T-cell (primary cell): ENCODE results near the gene LUC7L. TPM values are rescaled to one million over a fixed set of nuclear protein-coding genes. Genes with fewer than 3 reads are reported as not detected.

ENCODE experiments used
- ATAC-seq, 4 experiments: fragments of 200-7000 bp in 3 of 4; fragments of 150-1000 bp in 1 of 4; cut with Tn5 transposase; replicated peaks in 1 of 4; 1 replicate in 3 of 4; 2 replicates in 1 of 4; pipeline ENCODE4 v1.10.0; 2021; ENCODE audit warnings: moderate library complexity in 3 of 4, mild to moderate bottlenecking in 2 of 4, moderate number of reproducible peaks in 1 of 4
- CTCF ChIA-PET, 2 donors: fragments of 300-600 bp; sonication (Branson Sonifier 250); formaldehyde crosslinking; loops; one replicate each; lab custom pipeline; 2022; ENCODE audit warnings: antibody characterized with exemption in 2 of 2; lab: Charles Lee
- POLR2A ChIA-PET, 2 donors: fragments of 300-600 bp; sonication (Branson Sonifier 250); formaldehyde crosslinking; loops; one replicate each; lab custom pipeline; 2022; ENCODE audit warnings: antibody characterized with exemption in 2 of 2; lab: Charles Lee
- DNase-seq, 35 experiments: peaks; one replicate each; pipeline versions ENCODE4 v3.0.0 to v3.0.0-alpha.2; 2013 to 2023
- H3K27ac ChIP-seq: one replicate; pipeline ENCODE4 v1.5.1; 2013; ENCODE audit warnings: low read length
- H3K27me3 ChIP-seq, 2 experiments: replicated peaks in 1 of 2; 1 replicate in 1 of 2; 2 replicates in 1 of 2; pipeline versions ENCODE4 v1.6.1 to v1.7.0; 2013; ENCODE audit warnings: low read length in 1 of 2, mixed read lengths in 1 of 2; ENCODE audit not compliant: control insufficient read depth in 2 of 2, insufficient read depth in 2 of 2; ENCODE audit errors: extremely low read depth in 1 of 2
- H3K36me3 ChIP-seq, 2 donors: 1 replicate in 1 of 2; 2 replicates in 1 of 2; pipeline versions ENCODE4 v1.6.1 to v1.7.0; 2013; ENCODE audit warnings: low read length in 1 of 2; ENCODE audit not compliant: control insufficient read depth in 2 of 2, insufficient read depth in 1 of 2; ENCODE audit errors: extremely low read depth in 1 of 2
- H3K4me1 ChIP-seq, 2 experiments: 1 replicate in 1 of 2; 2 replicates in 1 of 2; pipeline versions ENCODE4 v1.6.1 to v1.7.0; 2013; ENCODE audit warnings: low read length in 2 of 2, mixed read lengths in 1 of 2; ENCODE audit not compliant: insufficient read depth in 2 of 2, control insufficient read depth in 1 of 2; ENCODE audit errors: extremely low read depth in 1 of 2
- H3K4me3 ChIP-seq, 2 donors: 1 replicate in 1 of 2; 2 replicates in 1 of 2; pipeline versions ENCODE4 v1.5.1 to v1.7.0; 2013; ENCODE audit warnings: mild to moderate bottlenecking in 2 of 2, low read length in 1 of 2, moderate library complexity in 1 of 2; ENCODE audit not compliant: control insufficient read depth in 1 of 2; ENCODE audit errors: extremely low read depth in 1 of 2
- H3K9me3 ChIP-seq: 2 replicates; pipeline ENCODE4 v1.7.0; 2013
- H3K27ac Mint-ChIP-seq, 2 donors: one replicate each; pipeline ENCODE4 v1.8.0; 2020 to 2021; ENCODE audit warnings: mild to moderate bottlenecking in 2 of 2, mixed read lengths in 2 of 2
- H3K27me3 Mint-ChIP-seq, 2 donors: one replicate each; pipeline ENCODE4 v1.8.0; 2021 to 2022; ENCODE audit warnings: mixed read lengths in 2 of 2
- H3K36me3 Mint-ChIP-seq: one replicate; pipeline ENCODE4 v1.8.0; 2021; ENCODE audit warnings: mixed read lengths
- H3K4me1 Mint-ChIP-seq, 3 donors: one replicate each; pipeline ENCODE4 v1.8.0; 2020 to 2022; ENCODE audit warnings: mixed read lengths in 3 of 3, mild to moderate bottlenecking in 1 of 3
- H3K4me3 Mint-ChIP-seq, 3 donors: one replicate each; pipeline ENCODE4 v1.8.0; 2020 to 2022; ENCODE audit warnings: mild to moderate bottlenecking in 3 of 3, mixed read lengths in 3 of 3, moderate library complexity in 3 of 3
- H3K9me3 Mint-ChIP-seq, 3 donors: one replicate each; pipeline ENCODE4 v1.8.0; 2020 to 2022; ENCODE audit warnings: mixed read lengths in 3 of 3
- WGBS: methylation state at CpG from one replicate; pipeline ENCODE4 v1.1.5; 2013; ENCODE audit warnings: missing lambda C conversion rate; ENCODE audit not compliant: insufficient coverage; 5-methylcytosine and 5-hydroxymethylcytosine counted together
- total RNA-seq, 35 experiments: library from RNA in 6 of 35; stranded (reverse) in 6 of 35; fragments of 120-200 nt in 1 of 35; gene quantifications; one replicate each; pipeline versions ENCODE4 v1.2.1 to v1.2.4 and lab custom pipeline; 2013 to 2026

LUC7L gene
- total RNA-seq, 5 donors from 2014 or later (not counting 1 experiment from before 2014, with no cell fraction given) = 134 to 170 (median 158) TPM

- Mint-ChIP-seq H3K4me3 (no peak overlapping the region), H3K27ac (no peak overlapping the region), H3K36me3 (no peaks in the 10 kb centered on the region), H3K9me3 (no peaks in the 10 kb centered on the region), H3K27me3 (peaks cover 7 to 31% of the 10 kb centered on the region in 2 donors), H3K4me1 (peaks cover 0 to under 1% (median 0%) of the 10 kb centered on the region in 3 donors)
- ChIA-PET POLR2A (no interaction called here), CTCF (no interaction called here)
- DNase-seq = no peak
- Histone ChIP-seq H3K4me1 (peaks cover 0 to under 1% of the 10 kb centered on the region in 2 experiments), H3K4me3 (no peak overlapping the region), H3K27ac (no peak overlapping the region), H3K36me3 (no peaks in the 10 kb centered on the region), H3K27me3 (peaks cover 5 to 28% of the 10 kb centered on the region in 2 experiments), H3K9me3 (no peaks in the 10 kb centered on the region)
- no peak for ATAC-seq
- WGBS = 40% methylated on average over 7 of the region's 9 CpGs
Observed at GRCh38 chr16:149024-149660, 80.1 kb downstream of the LUC7L start.

- ATAC-seq = no peak
- CTCF ChIA-PET = no interaction called here
Observed at GRCh38 chr16:146646-147045, 82.6 kb downstream of the LUC7L start.

GRCh38 chr16:144797-145252 is 84.4 kb downstream of the LUC7L start:
- Mint-ChIP-seq H3K9me3 (no peaks in the 10 kb centered on the region), H3K4me1 (peaks cover 0 to 2% (median 0%) of the 10 kb centered on the region in 3 donors), H3K27me3 (peaks cover 16 to 30% of the 10 kb centered on the region in 2 donors), H3K36me3 (no peaks in the 10 kb centered on the region), H3K4me3 (no peak overlapping the region), H3K27ac (no peak overlapping the region)
- H3K9me3 ChIP-seq = no peaks in the 10 kb centered on the region
- H3K36me3 ChIP-seq = no peaks in the 10 kb centered on the region
- ATAC-seq = no peak
- CTCF ChIA-PET = no interaction called here
- no peak overlapping the region for H3K4me3 ChIP-seq
- no peak overlapping the region for H3K27ac ChIP-seq
- H3K27me3 ChIP-seq = peaks cover 2 to 24% of the 10 kb centered on the region in 2 experiments
- POLR2A ChIA-PET = no interaction called here
- WGBS = 89% methylated on average over 14 of the region's 14 CpGs
- H3K4me1 ChIP-seq = no peaks in the 10 kb centered on the region
- DNase-seq = no peak

More at GRCh38 chr16:146646-147045, 82.6 kb downstream of the LUC7L start:
- Histone ChIP-seq H3K27me3 (peaks cover 5 to 31% of the 10 kb centered on the region in 2 experiments), H3K36me3 (no peaks in the 10 kb centered on the region), H3K27ac (no peak overlapping the region), H3K4me3 (no peak overlapping the region), H3K9me3 (no peaks in the 10 kb centered on the region), H3K4me1 (no peaks in the 10 kb centered on the region)
- no CpG with 5 or more reads among the region's 2 CpGs for WGBS
- DNase-seq = no peak
- Mint-ChIP-seq H3K9me3 (no peaks in the 10 kb centered on the region), H3K36me3 (no peaks in the 10 kb centered on the region), H3K27ac (no peak overlapping the region), H3K27me3 (peaks cover 16 to 32% of the 10 kb centered on the region in 2 donors), H3K4me3 (no peak overlapping the region), H3K4me1 (no peaks in the 10 kb centered on the region)
- POLR2A ChIA-PET = no interaction called here

GRCh38 chr16:143456-143855 is 85.8 kb downstream of the LUC7L start:
- CTCF ChIA-PET = no interaction called here
- no peaks in the 10 kb centered on the region for H3K9me3 Mint-ChIP-seq
- H3K4me1 ChIP-seq = peaks cover 0 to 6% of the 10 kb centered on the region in 2 experiments
- H3K4me1 Mint-ChIP-seq = peaks cover 0 to 7% (median 3%) of the 10 kb centered on the region in 3 donors
- H3K27ac ChIP-seq = no peak overlapping the region
- WGBS = 65% methylated on average over 6 of the region's 6 CpGs
- ATAC-seq (no peak), DNase-seq (no peak)
- no peaks in the 10 kb centered on the region for H3K9me3 ChIP-seq
- POLR2A ChIA-PET = no interaction called here
- peaks cover 11 to 20% of the 10 kb centered on the region in 2 donors for H3K27me3 Mint-ChIP-seq
- H3K36me3 Mint-ChIP-seq = no peaks in the 10 kb centered on the region
- H3K4me3 Mint-ChIP-seq = no peak overlapping the region
- no peak overlapping the region for H3K27ac Mint-ChIP-seq
- H3K27me3 ChIP-seq = peaks cover 2 to 15% of the 10 kb centered on the region in 2 experiments
- H3K36me3 ChIP-seq = no peaks in the 10 kb centered on the region
- no peak overlapping the region for H3K4me3 ChIP-seq

- Mint-ChIP-seq H3K27ac (no peak overlapping the region), H3K36me3 (no peaks in the 10 kb centered on the region), H3K27me3 (peaks cover 11 to 20% of the 10 kb centered on the region in 2 donors), H3K9me3 (no peaks in the 10 kb centered on the region), H3K4me1 (peaks cover 0 to 8% (median 4%) of the 10 kb centered on the region in 3 donors), H3K4me3 (no peak overlapping the region)
- Histone ChIP-seq H3K9me3 (no peaks in the 10 kb centered on the region), H3K4me3 (no peak overlapping the region), H3K27ac (no peak overlapping the region), H3K4me1 (peaks cover 0 to 6% of the 10 kb centered on the region in 2 experiments), H3K36me3 (no peaks in the 10 kb centered on the region), H3K27me3 (peaks cover 2 to 13% of the 10 kb centered on the region in 2 experiments)
- POLR2A ChIA-PET = no interaction called here
- no peak for ATAC-seq
- CTCF ChIA-PET = no interaction called here
- no peak for DNase-seq
- 100% methylated on average over 1 of the region's 6 CpGs for WGBS
Observed at GRCh38 chr16:143047-143446, 86.2 kb downstream of the LUC7L start.

GRCh38 chr16:142405-142967 is 86.8 kb downstream of the LUC7L start:
- H3K4me1 Mint-ChIP-seq = peaks cover 0 to 8% (median 4%) of the 10 kb centered on the region in 3 donors
- Histone ChIP-seq H3K27me3 (peaks cover 2 to 13% of the 10 kb centered on the region in 2 experiments), H3K36me3 (no peaks in the 10 kb centered on the region), H3K4me3 (no peak overlapping the region), H3K9me3 (no peaks in the 10 kb centered on the region), H3K4me1 (peaks cover 0 to 11% of the 10 kb centered on the region in 2 experiments), H3K27ac (no peak overlapping the region)
- ATAC-seq (no peak), DNase-seq (no peak)
- no peak overlapping the region for H3K27ac Mint-ChIP-seq
- H3K27me3 Mint-ChIP-seq = peaks cover 11 to 20% of the 10 kb centered on the region in 2 donors
- H3K9me3 Mint-ChIP-seq = no peaks in the 10 kb centered on the region
- POLR2A ChIA-PET = no interaction called here
- no peaks in the 10 kb centered on the region for H3K36me3 Mint-ChIP-seq
- CTCF ChIA-PET = no interaction called here
- H3K4me3 Mint-ChIP-seq = no peak overlapping the region
- 79% methylated on average over 12 of the region's 12 CpGs for WGBS
